ENCODE results near the gene LINC00237. TPM values are rescaled to one million over a fixed set of nuclear protein-coding genes. Genes with fewer than 3 reads are reported as not detected.

LINC00237 gene
- total and polyA plus RNA-seq, 9 of the 15 experiments (the other 6 are each of a cell fraction or from before 2014, with no cell fraction given) = not detected

- TF ChIP-seq TFE3 (CRISPR knock-in tag; IDR thresholded peaks at IDR 0.05) = no peak
- TF ChIP-seq ZNF165 (CRISPR knock-in tag; IDR thresholded peaks at IDR 0.05; ENCODE audit: borderline replicate concordance) = no peak
- no peak for TF ChIP-seq PHF21A (IDR thresholded peaks at IDR 0.05; ENCODE audit: borderline replicate concordance, low read depth)
- TF ChIP-seq GTF2E2 (tag; IDR thresholded peaks at IDR 0.05) = no peak
- TF ChIP-seq MAZ (CRISPR knock-in tag; conservative IDR thresholded peaks at IDR 0.05 in 1 of 2, IDR thresholded peaks at IDR 0.05 in 1 of 2) = no peak
- no peak for TF ChIP-seq CEBPZ (IDR thresholded peaks at IDR 0.05; ENCODE audit: borderline replicate concordance, low read depth, low read length)
These were observed 28.8 kb upstream of the LINC00237 start (continued) for GRCh38 chr20:21134883-21135493.
